HCT116 (cell line): ENCODE measurements around the gene ERVH48-1.
"Not testable (repeated sequence)": the region's sequence is repeated elsewhere in the genome, so short reads cannot be mapped to it uniquely, and the experiment has no call there.

Experiments
- CTCF ChIP-seq, 3 experiments: fragments of 200-600 bp in 1 of 3; sonication (generic) in 1 of 3; IDR thresholded peaks in 2 of 3; conservative IDR thresholded peaks in 1 of 3; 2 replicates each; pipeline ENCODE4 v1.5.1; 2012 to 2017; ENCODE audit warnings: low read depth in 2 of 3, low read length in 2 of 3, antibody characterized with exemption in 1 of 3, borderline replicate concordance in 1 of 3, control low read depth in 1 of 3, mild to moderate bottlenecking in 1 of 3, mixed read lengths in 1 of 3, mixed run types in 1 of 3, moderate library complexity in 1 of 3; ENCODE audit not compliant: insufficient read depth in 1 of 3
- ELF1 ChIP-seq: IDR thresholded peaks from 2 replicates; pipeline ENCODE4 v1.6.1; 2012; ENCODE audit warnings: low read depth, borderline replicate concordance
- SIN3A ChIP-seq: IDR thresholded peaks from 2 replicates; pipeline ENCODE4 v1.6.1; 2012; ENCODE audit warnings: low read depth
- ZFX ChIP-seq: fragments of 450-650 bp; IDR thresholded peaks from 2 replicates; pipeline ENCODE4 v1.6.1; 2017

GRCh38 chr21:42908484-42908883 is 16.9 kb downstream of the ERVH48-1 start:
- not testable (repeated sequence) for TF ChIP-seq ZFX; ELF1; SIN3A; CTCF (IDR thresholded peaks at IDR 0.05 in 2 of 3, conservative IDR thresholded peaks at IDR 0.05 in 1 of 3; ENCODE audit: borderline replicate concordance in 1 of 3, insufficient read depth in 1 of 3, low read depth in 2 of 3, low read length in 2 of 3)
